Measurements from ENCODE around the gene ZBTB2.
"Not testable (repeated sequence)": the region's sequence is repeated elsewhere in the genome, so short reads cannot be mapped to it uniquely, and the experiment has no call there.

ZBTB2 gene

DNA sequence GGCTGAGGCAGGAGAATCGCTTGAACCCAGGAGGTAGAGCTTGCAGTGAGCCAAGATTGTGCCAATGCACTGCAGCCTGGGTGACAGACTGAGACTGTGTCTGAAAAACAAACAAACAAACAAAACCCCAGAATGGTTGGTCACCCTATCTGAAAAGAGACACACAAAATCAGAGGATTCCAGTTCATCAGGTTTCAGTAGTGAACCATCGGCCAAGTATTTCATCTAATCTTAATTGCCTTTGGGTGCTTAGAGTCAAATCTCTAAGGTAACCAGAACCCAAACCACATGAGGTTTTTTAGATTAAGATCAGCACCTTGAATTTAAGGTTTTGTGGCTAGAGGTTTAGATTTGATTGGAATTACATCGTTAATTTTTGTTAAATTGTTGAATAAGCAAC, 8.3 kb upstream of the ZBTB2 start:
- no peak for DNase-seq

- DNase-seq = no peak
Measured at GRCh38 chr6:151393410-151393809, 2.1 kb upstream of the ZBTB2 start.

- DNase-seq = no peak
Measured at GRCh38 chr6:151392427-151392826, 1.1 kb upstream of the ZBTB2 start.

DNA sequence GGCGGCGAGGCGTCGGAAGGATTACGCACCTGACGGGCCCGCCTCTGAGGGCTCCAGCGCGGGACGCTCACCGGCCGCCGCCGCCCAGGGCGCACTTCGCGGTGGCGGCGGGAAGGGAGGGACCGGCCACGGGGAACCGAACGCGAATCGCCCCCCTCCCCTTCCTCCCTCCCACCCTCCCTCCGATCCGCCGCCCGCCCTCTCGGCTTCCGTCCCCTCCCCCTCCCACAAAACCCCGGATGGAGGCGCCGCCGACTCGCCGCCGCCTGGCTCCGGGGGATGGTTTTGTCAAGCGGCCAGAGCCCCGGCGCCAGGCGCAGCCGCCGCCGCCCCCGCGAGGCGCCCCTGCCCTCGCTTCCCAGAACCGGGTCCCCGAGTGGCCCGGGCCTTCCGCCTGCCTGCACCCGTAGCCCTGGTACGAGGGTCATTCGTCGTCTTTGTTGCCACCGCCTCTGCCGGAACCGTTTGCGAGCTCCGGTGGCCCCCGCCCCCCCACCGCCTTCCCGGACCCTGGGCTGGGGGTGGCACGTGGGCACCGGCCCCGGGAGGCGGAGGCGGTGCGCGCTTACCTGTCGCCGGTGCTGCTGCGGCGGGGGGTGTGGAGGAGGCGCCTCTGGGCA, 398 bp downstream of the ZBTB2 start:
- DNase-seq = peak; percentile 35

GRCh38 chr6:151390276-151390850, 996 bp downstream of the ZBTB2 start:
- peak; percentile 87 for DNase-seq

GRCh38 chr6:151389618-151390275, 1.6 kb downstream of the ZBTB2 start:
- peak; percentile 87 for DNase-seq

DNA sequence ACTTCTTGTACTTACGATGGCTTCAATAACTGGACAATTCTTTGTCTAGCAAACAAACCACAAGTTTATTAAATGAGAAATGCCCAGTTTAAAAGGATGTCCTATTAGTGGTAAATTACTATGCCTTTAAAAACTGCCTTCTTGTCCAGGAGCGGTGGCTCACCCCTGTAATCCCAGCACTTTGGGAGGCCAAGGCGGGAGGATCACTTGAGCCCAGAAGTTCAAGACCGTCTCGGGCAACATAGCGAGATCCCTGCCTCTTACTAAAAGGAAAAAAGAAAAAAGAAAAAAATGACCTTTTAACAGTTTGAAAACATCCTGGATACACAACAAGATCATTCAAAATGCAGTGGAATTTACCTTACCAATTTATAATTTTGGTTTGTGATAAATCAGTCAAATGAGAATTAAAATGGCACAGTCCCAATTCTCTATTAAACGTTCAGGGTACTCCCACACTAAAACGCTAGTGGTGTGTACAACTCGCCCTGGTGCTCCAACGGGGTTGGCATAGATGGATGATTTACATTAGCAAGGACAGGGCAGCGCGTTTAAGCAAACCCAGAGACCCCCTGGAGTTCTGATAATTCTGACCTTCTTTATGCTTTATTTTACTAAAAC, 2.3 kb downstream of the ZBTB2 start:
- no peak for DNase-seq

DNA sequence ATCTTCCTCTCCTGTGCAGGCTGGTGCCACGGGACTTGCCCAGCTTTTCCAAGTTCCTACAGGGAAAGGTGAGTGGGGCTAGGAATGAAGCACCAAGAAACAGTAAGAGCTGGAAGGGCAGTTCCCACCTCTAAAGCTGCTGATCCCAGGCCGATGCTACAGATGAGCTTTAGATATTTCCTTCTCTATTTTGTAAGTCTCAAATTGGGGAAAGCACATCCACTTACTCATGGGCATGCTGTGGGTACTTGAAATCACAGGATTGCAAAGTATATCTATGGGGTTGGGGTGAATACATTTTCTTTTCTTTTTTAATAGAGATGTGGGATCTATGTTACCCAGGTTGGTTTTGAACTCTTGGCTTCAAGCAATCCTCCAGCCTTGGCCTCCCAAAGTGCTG, 3.1 kb downstream of the ZBTB2 start:
- no peak for DNase-seq

- no peak for DNase-seq
Measured at GRCh38 chr6:151387175-151387970, 4.0 kb downstream of the ZBTB2 start.

DNA sequence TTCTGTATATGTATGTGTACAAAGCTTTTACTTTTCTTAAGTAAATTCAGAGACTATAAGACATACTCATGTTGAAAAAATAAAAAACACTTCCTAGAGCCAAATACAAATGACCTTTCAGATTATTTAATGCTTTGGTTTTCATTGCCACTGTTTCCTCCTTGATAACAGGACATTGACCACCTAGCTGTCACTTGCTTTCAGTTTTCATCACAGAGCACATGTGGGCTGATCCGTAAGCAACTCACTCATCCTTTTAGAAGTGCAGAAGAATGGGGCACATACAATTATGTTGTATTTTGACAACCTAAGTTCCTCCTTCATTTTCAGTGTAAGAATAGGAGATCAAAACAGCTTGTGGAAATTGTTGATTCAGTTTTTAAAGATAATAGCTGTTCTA, 6.2 kb downstream of the ZBTB2 start:
- DNase-seq = no peak

- no peak for DNase-seq
Measured at GRCh38 chr6:151384151-151384550, 7.2 kb downstream of the ZBTB2 start.

DNA sequence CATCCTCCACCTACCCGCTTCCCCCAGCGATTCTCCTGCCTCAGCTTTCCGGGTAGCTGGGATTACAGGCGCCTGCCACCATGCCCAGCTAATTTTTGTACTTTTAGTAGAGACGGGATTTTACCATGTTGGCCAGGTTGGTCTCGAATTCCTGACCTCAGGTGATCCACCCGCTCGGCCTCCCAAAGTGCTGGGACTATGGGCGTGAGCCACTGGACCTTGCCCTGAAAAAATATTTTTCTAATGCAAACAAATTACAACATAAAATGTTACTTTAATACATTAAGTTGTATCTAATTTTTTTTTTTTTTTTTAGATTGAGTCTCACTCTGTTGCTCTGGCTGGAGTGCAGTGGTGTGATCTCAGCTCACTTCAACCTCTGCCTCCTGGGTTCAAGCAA, 8.7 kb downstream of the ZBTB2 start:
- not testable (repeated sequence) for DNase-seq

- no peak for DNase-seq
Measured at GRCh38 chr6:151381722-151382121, 9.6 kb downstream of the ZBTB2 start.

DNA sequence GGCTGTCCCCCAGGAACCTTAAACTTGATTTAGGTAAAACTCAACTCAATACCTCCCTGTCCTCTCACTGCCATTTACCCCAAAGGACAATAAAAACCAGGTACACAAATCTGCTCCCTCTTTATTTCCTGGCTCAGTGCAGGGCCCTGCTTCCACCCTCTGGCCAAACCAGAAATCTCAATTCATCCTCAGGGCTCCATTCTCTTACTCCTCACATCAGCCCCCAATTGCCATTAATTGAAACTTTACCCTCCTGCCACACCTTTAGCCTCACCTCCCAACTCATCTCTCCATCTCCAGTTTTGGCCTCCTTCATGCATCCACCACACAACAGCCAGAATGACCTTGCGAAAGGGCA, 10.5 kb downstream of the ZBTB2 start:
- no peak for DNase-seq

- no peak for DNase-seq
Measured at GRCh38 chr6:151379933-151380847, 11.2 kb downstream of the ZBTB2 start.

GRCh38 chr6:151377095-151377494, 14.3 kb downstream of the ZBTB2 start:
- no peak for DNase-seq

GRCh38 chr6:151376440-151376839, 14.9 kb downstream of the ZBTB2 start:
- no peak for DNase-seq

DNA sequence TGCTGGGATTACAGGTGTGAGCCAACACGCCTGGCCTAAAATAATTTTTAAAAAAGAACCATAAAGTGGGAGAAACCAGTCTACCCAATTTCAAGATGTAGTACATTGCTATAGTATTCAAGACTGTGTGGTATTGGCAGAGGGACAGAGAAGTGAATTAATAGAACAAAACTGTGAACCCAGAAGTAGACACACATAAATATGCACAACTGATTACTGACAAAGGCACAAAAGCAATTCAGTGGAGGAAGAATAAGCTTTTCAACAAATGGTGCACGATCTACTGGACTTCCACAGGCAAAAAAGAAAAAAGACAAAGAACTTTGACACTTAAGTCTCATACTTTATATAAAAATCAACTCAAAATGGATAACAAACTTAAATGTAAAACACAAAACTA, 15.5 kb downstream of the ZBTB2 start:
- no peak for DNase-seq

DNA sequence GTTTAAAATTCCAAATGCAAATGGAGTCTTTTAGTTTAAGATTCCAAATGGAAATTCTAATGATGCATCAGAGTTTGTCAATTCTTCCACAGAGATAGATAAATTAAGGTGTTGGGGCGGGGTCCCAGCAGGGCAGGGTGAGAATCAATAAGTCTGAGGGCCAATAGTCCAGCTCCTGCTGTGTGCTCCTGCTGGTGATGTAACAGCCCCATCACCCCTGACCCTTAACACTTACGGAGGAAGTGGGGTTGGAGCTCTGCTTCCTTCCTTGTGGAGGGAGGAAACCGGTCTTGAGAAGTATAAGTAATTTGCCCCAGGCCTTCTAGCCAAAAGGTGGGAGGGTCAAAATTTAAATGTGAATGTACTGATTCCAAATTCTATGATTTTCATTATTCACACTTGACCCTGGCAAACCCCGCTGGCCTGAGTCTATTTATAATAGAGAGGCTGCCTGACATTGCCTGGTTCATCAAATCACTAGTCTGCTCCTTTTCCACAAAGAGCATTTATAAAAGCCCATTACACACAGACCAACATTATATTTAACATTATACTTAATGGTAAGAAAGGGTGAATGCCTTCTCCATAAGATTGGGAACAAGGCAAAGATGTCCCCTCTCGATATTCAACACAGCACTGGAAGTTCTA, 17.2 kb downstream of the ZBTB2 start:
- DNase-seq = no peak

- no peak for DNase-seq
Measured at GRCh38 chr6:151372164-151372563, 19.2 kb downstream of the ZBTB2 start.

DNA sequence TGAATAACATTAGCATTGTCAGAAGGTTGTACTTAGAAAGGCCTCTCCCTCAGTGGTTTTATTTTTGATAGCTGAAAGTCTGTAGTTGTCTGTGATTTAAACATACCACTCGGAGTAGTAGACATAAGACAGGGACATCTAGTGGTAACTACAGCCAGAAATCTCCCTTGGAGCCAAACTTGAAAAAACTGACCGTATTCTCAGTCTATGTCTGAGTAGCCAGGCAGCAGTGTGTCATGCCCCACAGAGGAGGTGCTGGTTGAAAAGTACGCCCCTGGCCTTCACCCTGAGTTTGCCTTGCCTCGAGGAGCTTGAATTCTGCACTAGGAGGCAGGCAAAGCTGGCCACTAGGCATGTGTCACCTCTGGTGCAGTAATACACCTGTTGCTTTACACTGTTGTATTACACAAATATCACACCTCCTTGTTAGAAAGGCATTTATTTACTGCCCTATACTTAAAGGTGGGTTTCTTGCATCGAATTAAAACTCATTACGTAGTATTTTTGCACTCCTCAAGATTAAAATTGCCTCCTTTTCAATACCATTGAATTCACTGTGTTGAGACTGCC, 20.8 kb downstream of the ZBTB2 start:
- no peak for DNase-seq
